GM19455 (cell line): ENCODE results near the gene GAPDHS.

ENCODE experiments used
- ATAC-seq: cut with Tn5 transposase; IDR thresholded peaks from one replicate; pipeline ENCODE4 v1.9.1; 2021; ENCODE audit not compliant: unreplicated experiment

GAPDHS gene

DNA sequence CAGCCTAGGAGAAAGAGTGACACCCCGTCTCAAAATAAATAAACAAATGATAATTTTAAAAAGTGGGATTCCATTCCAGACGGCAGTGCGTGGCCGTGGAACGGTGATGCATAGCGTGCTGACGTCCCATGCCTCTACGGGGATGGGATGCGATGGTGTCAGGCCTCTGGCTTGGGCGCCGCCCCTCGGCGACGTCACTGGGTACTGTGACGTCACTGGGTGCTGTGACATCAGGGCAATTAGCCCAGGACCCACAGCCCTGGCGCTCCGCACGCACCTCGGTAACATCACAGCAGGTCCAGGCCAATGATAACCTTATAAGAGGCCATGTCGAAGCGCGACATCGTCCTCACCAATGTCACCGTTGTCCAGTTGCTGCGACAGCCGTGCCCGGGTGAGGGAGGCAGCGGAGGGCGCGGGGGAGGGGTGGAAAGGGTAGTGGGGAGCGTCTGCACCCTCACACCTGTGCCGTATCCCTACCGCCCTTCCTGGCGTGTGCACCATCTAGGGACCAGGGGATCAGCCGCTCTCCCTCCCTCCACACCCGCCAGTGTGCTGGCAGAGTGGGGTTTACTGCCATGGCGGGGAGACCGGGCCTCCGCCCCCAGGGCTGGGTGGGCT lies at the start of gene GAPDHS:
TSS of gene GAPDHS (plus strand) at position 256 of the 621 bp plus-strand sequence. CDS start at position 328, 72 bp downstream.
- no peak for ATAC-seq

DNA sequence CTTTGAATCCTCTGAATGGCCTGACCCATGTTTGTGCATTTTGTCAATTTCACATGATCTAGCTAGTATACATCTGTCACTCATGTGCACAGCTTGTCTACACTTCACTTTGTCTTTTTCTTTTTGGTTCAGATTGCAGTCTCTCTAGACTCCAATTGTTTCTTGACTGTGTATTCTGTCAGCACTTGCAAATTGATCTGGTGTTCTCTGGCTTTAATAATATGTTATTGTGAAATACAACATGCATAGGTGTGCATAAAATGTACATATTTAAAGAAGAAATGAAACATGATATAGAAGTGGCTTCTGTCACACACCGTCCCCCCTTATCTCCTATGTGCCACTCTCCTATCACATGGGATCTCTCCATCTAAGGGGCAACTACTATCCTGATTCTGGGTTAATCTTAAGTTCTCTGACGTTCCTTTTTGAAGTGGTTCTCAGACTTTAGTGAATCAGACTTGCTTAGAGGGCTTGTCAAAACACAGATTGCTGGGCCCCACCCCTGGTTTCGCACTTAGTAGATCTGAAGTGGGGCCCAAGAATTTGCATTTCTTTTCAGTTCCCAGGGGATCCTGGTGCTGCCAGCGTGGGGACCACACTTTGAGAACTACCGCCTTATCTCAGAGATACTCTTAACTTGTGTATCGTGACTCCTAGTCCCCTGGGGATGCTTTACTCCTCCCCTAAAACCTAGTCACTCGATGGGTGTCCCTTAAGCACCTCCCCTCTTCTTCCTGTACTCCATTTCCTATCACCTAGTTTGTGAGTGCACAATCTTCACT lies 48.8 kb upstream of the GAPDHS start:
- peak; percentile 57 for ATAC-seq

DNA sequence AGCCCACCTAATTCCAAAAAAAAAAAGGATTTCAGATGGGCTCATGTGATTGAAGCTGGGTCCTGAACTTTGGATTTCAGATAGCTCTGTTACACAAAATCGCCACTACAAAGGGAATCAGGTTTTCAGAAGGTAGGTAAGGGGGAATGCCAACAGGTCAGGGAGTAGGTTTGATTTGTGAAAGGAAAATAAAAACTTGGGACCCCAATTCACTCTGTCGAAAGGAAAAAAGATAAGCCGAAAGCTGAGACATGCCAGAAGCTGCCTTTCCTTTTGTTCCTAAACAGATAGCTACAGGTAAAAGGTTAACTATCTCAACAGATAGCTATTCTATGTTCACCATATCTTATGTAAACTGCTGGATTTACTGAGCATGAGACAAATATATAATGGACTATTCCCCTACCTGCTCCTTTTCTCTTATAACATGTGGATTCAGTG lies 47.0 kb upstream of the GAPDHS start:
- no peak for ATAC-seq

DNA sequence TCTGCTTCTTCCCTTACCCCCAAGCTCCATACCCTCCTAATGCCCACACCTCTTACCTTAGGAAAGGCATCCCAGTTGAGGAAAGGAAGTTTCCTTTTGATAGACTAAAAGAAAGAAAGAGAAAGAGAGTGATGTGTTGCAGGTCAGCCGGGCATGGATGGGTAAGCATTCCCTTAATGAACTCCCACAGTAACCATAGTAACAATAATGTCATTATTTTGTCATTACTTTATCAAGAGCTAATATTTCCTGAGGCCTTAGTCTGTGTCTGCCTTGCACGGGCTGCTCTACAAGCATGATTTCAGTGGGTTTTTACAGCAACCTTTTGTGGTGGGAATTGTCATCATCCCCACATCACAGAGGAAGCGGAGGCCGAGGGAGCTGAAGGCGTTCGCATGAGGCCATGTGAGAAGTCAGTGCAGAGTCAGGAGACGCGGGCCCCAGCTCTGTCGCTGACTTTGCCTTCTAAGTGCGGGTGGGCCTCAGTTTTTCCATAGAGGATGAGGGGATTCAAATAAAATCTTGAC lies 45.5 kb upstream of the GAPDHS start:
- ATAC-seq: no peak

DNA sequence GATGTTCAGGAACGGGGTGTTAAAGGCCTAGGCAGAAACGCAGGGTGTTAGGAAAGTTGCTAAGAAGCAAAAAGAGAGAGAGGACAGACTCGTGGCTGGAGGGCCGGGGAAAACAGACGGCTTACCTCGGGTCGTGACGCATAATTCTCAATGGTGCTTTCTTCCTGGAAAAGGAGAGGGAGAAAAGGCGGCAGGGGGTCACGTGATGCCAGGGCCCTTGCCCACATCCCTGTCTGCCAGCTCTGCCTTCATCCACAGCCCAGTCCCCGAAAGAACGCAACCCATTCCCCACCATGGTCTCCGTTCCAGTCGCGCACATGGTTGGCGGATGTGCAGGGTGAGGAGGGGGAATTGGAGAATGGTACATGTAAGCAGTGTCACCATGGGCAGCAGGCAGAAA lies 44.6 kb upstream of the GAPDHS start:
- no peak for ATAC-seq

DNA sequence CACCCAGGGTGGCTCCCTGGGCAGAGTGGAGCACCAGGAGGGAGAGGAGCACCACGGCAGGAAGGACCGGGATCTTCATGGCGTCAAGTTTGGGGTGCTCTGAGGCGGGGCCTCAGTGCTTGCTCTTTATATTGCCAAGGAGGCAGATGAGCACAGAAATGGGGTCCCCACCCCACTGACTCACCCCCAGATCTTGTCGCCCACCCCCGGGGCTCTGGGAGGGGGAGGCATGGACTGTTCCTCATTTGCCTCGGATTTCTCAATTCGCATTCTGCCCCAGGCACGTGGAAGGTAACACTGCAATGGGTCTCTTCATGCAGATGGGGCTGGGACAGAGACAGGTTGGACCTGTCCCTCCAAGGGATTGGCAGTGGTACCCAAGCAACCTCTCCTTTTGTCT lies 42.9 kb upstream of the GAPDHS start, which contains the start of gene KRTDAP:
TSS of gene KRTDAP (minus strand) at position 101 of the 400 bp plus-strand sequence. CDS start at position 79, 22 bp downstream.
- no peak for ATAC-seq

DNA sequence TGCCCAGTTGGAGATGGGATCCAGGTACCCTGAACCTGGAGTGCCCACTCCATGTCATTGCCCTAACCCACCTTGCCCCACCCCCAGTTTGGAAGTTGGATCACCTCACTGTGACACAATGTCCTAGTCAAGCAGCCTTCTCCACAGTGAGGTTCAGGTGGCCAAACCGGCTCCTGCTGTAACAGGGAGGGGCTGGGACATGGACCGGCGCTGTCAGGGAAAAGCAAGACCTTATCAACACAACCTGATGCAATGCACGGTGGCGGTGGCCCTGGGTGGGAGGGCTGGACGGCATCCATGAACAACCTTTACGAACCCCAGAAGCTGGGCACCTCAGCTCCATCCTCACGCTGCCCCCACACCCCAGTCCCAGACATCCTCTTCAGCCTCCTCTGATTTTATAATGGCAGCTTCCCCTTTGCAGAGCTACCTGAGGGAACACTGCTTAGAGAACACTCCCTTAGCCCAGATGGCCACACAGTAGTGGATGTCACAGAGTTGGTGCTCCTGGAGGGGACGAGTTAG lies 41.4 kb upstream of the GAPDHS start:
- no peak for ATAC-seq

DNA sequence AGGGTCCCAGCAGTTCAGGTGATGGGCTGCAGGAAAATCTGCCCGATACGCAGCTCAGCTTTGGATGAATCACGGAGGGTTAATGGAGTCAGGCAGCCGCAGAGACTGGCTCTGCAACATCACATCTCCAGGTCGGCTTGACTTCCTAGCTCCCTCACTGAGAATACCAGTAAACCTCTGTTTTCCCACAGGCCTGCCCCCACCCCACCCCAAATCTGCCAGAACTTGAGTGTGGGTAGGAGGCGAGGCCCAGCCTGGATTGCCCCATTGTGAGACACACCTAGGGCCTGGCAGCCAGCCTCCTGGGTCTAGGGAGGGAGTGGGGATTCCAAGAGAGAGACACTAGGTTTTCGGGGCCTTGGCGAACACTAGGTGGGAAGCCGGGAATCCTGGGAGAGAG lies 39.3 kb upstream of the GAPDHS start:
- no peak for ATAC-seq

DNA sequence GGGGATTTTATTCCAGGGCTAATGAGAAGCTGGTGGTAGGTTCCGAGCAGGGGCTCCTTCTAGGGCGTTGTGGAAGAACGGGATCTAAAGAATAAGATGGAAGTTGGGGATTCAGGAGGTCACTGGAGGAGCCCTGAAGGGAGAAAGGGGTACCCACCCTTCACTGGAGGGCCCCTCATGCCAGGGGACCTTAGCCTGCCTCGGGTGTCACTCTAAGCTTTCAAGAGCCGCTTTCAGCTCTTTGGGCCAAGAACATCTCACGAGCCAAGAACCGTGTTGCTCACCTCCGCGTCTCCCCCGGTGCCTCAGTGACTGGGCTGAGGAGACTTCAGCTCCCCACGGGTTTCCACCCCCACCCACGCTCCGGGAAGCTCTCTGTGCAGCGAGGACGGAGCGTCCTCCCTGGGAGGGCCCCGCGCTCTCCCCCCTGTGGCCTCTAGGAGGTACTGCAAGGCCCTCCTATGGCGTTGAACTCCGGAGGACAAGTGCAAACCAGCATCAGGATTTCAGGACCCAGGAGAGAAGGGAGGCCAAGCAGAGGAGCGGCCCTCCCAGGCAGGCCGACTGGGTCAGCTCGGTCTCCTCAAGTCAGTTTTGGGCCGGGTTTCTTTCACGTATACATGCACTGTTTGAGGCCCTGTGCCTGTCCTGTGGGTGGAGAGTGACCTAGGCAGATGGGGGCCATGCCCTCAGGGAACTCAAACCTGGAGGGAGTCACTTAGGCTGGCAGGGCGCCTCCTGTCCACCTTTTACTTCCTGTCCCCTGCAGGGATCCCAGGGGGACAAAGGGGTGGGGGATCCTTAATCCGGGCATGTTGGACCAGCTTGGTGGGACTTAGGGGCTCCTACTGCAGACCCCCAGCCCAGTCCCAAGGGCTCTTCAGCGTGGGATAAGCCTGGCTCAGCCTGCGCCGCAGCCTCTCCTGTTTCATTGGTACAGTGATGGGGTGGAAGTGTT lies 37.9 kb upstream of the GAPDHS start:
- no peak for ATAC-seq

DNA sequence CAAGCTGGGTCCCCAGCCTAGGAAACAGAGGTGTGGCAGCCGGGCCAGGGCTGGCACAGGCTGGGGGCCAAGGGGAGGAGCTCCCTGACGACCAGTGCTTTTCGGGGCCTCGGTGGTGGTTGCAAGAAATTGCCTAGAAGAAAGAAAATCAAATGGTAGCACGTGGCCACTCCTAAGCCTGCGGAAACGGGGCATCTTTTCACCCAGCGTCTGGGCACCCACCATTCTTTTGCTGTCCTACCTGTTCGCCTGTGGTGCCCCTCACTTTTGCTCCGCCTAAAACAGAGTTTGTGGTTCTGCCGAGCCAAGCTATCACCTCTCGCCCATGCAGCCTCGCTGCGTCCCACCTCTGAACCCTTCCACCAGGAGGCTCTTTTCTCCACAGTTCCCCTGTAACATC lies 35.9 kb upstream of the GAPDHS start:
- no peak for ATAC-seq

DNA sequence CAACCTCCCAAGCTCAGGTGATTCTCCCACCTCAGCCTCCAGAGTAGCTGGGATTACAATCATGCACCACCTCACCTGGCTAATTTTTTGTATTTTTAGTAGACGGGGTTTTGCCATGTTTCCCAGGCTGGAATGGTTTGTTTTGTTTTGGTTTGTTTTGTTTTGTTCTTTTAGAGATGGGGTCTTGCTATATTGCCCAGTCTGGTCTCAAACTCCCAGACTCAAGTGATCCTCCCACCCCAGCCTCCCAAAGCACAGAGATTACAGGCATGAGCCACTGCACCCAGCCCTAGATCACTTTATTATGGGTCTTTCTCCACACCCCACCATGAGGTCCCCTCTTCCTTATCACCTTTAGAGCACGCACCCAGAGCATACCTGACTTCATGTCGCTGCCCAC lies 35.0 kb upstream of the GAPDHS start:
- ATAC-seq: no peak

DNA sequence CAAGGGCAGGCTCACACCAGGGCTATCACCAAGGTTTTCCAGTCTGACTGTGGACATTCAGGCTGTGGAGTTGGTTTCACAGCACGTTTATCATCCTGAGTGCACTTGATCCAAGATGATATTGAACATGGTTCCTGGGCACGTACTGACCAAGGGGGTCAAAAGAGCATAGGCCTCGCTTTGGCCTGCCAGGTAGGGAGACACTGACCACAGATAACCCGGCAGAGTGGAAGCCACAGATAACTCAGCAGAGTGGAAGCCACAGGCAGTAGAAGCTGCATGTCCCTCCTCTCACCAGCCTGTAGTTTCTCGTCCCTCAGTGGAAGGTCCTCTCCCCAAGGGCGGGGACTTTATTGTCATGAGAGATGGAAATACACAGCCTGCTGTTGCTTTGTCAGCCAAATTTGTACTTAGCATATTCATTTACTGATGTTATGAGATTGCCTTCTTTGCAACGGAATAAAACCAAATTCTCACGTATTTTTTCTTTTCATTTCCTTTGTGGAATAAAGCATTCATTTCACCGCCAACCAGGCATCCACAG lies 34.2 kb upstream of the GAPDHS start:
- no peak for ATAC-seq

DNA sequence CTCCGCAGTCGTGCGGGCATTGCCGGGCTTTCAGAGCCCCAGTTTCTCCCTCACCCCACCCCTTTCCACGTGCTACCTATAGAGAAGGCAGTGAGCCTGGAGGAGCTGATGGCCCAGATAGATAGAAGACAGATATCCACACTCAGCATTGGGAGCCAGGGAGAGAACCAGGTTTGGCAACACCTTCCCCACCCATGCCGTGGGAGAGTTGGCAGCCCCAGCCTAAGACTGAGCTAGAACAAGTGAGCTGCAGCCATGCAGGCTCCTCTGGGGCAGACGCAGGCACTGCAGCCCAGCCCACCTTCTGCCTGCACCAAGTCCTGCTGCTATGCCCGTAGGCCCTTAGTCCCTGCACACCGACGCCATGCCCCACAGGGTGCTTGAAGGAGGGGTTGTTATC lies 32.6 kb upstream of the GAPDHS start:
- ATAC-seq: no peak

DNA sequence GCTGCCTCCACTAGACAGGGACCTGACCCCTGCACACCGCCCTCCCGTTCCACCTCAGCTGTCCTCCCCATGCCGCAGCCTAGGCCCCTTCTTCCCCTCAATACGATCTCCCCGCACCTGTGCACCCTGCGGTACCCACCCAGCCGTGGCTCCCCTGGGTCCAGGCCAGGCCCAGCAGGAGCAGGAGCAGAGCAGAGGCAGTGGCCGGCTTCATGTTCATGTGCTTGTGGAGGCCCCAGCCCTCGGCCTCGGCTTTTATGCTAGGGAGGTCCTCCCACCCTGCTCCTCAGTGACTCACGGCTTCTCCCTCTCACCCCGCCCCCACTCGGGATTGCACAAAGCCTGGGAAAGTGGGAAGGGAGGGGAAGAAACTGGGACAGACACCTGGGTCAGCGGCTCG lies 31.6 kb upstream of the GAPDHS start:
- no peak for ATAC-seq

DNA sequence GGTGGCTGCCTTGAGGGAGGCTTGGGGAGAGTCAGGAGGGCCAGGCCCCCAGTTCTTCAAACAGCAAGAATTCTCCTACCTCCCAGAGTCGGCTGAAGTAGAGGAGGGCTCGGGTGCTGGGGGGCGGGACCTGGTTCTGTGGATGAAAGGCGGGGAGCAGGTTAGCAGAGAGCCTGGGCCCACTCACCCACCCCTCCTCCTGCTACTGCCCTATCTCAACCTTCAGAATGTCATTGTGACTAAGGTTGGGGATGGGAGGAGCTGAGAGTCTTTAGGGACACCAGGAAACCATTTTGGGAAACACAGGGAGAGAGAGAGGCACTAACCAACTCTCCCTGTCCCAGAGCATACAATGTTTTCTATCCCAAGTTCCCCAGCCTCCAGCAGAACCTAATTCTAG lies 30.5 kb upstream of the GAPDHS start:
- no peak for ATAC-seq

DNA sequence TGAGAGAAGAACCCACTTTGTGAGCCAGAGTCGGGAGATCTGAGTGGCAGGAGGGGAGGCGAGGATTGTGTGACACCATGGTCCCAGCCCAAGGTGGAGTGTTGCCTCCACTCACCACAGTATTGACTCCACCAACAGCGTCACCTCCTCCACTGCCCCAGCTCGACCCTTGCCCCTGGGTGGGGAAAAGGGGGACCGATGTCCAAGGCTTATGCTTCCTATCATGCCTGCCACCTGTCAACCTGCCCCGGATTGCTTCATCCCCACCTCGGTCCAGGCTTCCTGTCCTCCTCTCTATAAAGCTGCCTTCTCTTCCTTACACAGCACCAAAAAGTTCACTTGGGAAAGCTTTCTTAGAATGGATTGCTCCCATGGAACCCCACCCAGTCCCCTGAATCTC lies 27.2 kb upstream of the GAPDHS start:
- ATAC-seq: no peak

DNA sequence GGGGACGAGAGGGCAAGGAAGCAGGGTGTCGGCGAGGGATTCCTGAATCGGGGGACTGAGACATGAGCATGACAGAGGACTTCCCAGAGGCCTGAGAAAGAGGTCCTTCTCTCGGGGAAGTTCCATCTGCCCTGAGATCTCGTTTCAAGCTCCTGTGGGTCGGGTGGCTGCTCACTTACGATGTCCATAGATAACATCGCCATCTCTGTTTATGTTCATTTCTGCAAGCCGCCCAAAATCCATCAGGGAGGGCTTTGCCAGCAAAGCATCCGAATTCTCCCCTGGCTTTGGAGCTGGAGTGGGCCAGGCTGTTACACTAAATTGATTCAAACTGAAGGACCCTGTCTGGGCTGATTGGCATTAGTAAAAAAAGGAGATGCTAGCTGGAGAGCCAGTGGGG lies 25.7 kb upstream of the GAPDHS start:
- ATAC-seq: no peak

DNA sequence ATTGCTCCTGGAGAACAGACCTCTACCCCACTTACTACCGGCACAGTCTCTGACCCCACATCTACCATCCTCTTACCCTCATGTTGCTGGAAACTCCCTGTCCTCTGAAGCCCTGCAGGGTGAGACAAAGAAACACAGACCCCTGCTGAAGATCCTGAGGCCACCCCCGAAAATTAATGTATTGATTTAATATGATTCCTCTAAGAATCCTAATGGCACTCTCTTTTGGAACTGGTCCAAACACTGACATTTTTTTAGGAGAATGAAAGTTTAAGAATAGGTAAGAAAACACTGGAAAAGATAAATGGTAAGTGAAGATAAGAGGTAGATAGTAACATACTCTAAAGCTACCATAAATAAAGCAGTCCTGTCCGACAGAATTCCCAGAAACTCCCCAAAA lies 25.1 kb upstream of the GAPDHS start:
- no peak for ATAC-seq

DNA sequence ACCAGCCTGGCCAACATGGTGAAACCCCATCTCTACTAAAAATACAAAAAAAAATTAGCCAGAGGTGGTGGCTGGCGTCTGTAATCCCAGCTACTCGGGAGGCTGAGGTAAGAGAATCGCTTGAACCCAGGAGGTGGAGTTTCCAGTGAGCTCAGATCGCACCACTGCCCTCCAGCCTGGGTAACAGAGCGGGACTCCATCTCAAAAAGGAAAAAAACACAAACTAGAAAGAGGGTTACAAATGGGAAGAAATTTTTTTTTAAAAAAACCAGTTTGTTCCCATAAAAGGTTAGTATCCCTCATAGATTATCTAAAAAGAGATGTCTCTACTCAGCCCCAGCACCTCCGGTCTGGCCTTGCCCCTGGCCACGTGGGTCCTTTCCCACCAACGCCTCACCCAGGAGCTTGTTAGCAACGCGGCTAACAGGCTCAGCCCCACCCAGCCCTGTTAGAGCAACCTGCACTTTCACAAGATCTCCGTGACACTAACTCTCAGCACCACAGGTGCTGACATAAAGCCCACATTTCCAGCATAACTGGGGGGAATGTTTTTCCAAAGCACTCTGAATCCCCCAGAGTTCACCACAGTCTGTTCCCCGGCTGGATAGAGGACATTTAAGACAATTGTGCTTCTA lies 24.1 kb upstream of the GAPDHS start:
- ATAC-seq: no peak
